Activated naive CD4-positive, alpha-beta T cell treated with anti-CD3 and anti-CD28 coated beads, Interleukin-2, amount 50 U/mL, for 72 hours (primary cell): ENCODE data around the gene GPATCH1. TPM values are rescaled to one million over a fixed set of nuclear protein-coding genes. Genes with fewer than 3 reads are reported as not detected.
"Not testable (repeated sequence)": the region's sequence is repeated elsewhere in the genome, so short reads cannot be mapped to it uniquely, and the experiment has no call there.

Source experiments
- ATAC-seq, 2 donors: fragments of 150-1000 bp; cut with Tn5 transposase; 2 replicates each; pipeline ENCODE4 v1.10.0; 2021; ENCODE audit warnings: mild to moderate bottlenecking in 2 of 2, moderate library complexity in 2 of 2
- DNase-seq, 2 donors: peaks; one replicate each; pipeline ENCODE4 v3.0.0; 2021 to 2022; ENCODE audit warnings: low spot score in 2 of 2
- H3K27ac Mint-ChIP-seq, 2 donors: one replicate each; pipeline ENCODE4 v1.8.0; 2022; ENCODE audit warnings: mild to moderate bottlenecking in 2 of 2, mixed read lengths in 2 of 2
- H3K36me3 Mint-ChIP-seq, 2 donors: one replicate each; pipeline ENCODE4 v1.8.0; 2022; ENCODE audit warnings: mixed read lengths in 2 of 2
- H3K9me3 Mint-ChIP-seq, 2 donors: one replicate each; pipeline ENCODE4 v1.8.0; 2022; ENCODE audit warnings: mixed read lengths in 2 of 2
- total RNA-seq, 2 donors: library from RNA; stranded (reverse); gene quantifications; one replicate each; pipeline ENCODE4 v1.2.3, GENCODE V29; 2022

Gene GPATCH1
- total RNA-seq, 2 donors from 2014 or later, result 12.9 to 15.6 TPM

GRCh38 chr19:33093420-33094210 lies 12.6 kb downstream of the GPATCH1 start:
- no peak for DNase-seq
- H3K27ac Mint-ChIP-seq, result peak overlapping the region in 1 of 2 donors; percentile 85
- peaks cover 21 to 23% of the 10 kb centered on the region in 2 donors for H3K36me3 Mint-ChIP-seq
- no peaks in the 10 kb centered on the region for H3K9me3 Mint-ChIP-seq
- ATAC-seq, result no peak

- DNase-seq (no peak), ATAC-seq (peak in 1 of 2 donors; percentile 33)
- Mint-ChIP-seq H3K9me3 (no peaks in the 10 kb centered on the region), H3K27ac (peak overlapping the region in 1 of 2 donors; percentile 36), H3K36me3 (peaks cover 14 to 16% of the 10 kb centered on the region in 2 donors)
Observed at GRCh38 chr19:33094436-33095067, 13.6 kb downstream of the GPATCH1 start.

- Mint-ChIP-seq H3K9me3 (no peaks in the 10 kb centered on the region), H3K36me3 (peaks cover 9 to 11% of the 10 kb centered on the region in 2 donors), H3K27ac (no peak overlapping the region)
- ATAC-seq, result no peak
- DNase-seq, result no peak
Observed at GRCh38 chr19:33096005-33096404, 15.0 kb downstream of the GPATCH1 start.

- DNase-seq (no peak), ATAC-seq (no peak)
- Mint-ChIP-seq H3K36me3 (peaks cover 9 to 11% of the 10 kb centered on the region in 2 donors), H3K27ac (peak overlapping the region in 1 of 2 donors; percentile 20), H3K9me3 (no peaks in the 10 kb centered on the region)
Observed at GRCh38 chr19:33098055-33098534, 17.1 kb downstream of the GPATCH1 start.

GRCh38 chr19:33100894-33101644 lies 20.1 kb downstream of the GPATCH1 start:
- no peaks in the 10 kb centered on the region for H3K9me3 Mint-ChIP-seq
- peaks cover 6 to 9% of the 10 kb centered on the region in 2 donors for H3K36me3 Mint-ChIP-seq
- no peak for ATAC-seq
- no peak for DNase-seq
- H3K27ac Mint-ChIP-seq, result peak overlapping the region in 1 of 2 donors; percentile 58

GRCh38 chr19:33102893-33103292 lies 21.9 kb downstream of the GPATCH1 start:
- Mint-ChIP-seq H3K36me3 (peaks cover 0 to 2% of the 10 kb centered on the region in 2 donors), H3K9me3 (no peaks in the 10 kb centered on the region), H3K27ac (peak overlapping the region in 1 of 2 donors; percentile 6)
- DNase-seq (no peak), ATAC-seq (no peak)

- Mint-ChIP-seq H3K9me3 (no peaks in the 10 kb centered on the region), H3K27ac (peak overlapping the region in 1 of 2 donors; percentile 79), H3K36me3 (no peaks in the 10 kb centered on the region)
- ATAC-seq (no peak), DNase-seq (no peak)
Observed at GRCh38 chr19:33108161-33108560, 27.2 kb downstream of the GPATCH1 start.

GRCh38 chr19:33110137-33110910 lies 29.3 kb downstream of the GPATCH1 start:
- no peak for ATAC-seq
- Mint-ChIP-seq H3K9me3 (no peaks in the 10 kb centered on the region), H3K36me3 (no peaks in the 10 kb centered on the region), H3K27ac (no peak overlapping the region)
- no peak for DNase-seq

GRCh38 chr19:33111587-33111986 lies 30.6 kb downstream of the GPATCH1 start:
- Mint-ChIP-seq H3K36me3 (peaks cover 0 to 5% of the 10 kb centered on the region in 2 donors), H3K9me3 (no peaks in the 10 kb centered on the region), H3K27ac (no peak overlapping the region)
- no peak for ATAC-seq
- no peak for DNase-seq

- Mint-ChIP-seq H3K36me3 (peaks cover 0 to 9% of the 10 kb centered on the region in 2 donors), H3K27ac (no peak overlapping the region), H3K9me3 (no peaks in the 10 kb centered on the region)
- ATAC-seq (no peak), DNase-seq (no peak)
Observed at GRCh38 chr19:33114312-33114711, 33.3 kb downstream of the GPATCH1 start.

- no peak for ATAC-seq
- H3K27ac Mint-ChIP-seq, result peak overlapping the region in 1 of 2 donors; percentile 56
- peaks cover 0 to 9% of the 10 kb centered on the region in 2 donors for H3K36me3 Mint-ChIP-seq
- H3K9me3 Mint-ChIP-seq, result no peaks in the 10 kb centered on the region
- no peak for DNase-seq
Observed at GRCh38 chr19:33117501-33117900, 36.5 kb downstream of the GPATCH1 start.

- no peak overlapping the region for H3K27ac Mint-ChIP-seq
- peaks cover 0 to 9% of the 10 kb centered on the region in 2 donors for H3K36me3 Mint-ChIP-seq
- no peak for DNase-seq
- no peak for ATAC-seq
- H3K9me3 Mint-ChIP-seq, result no peaks in the 10 kb centered on the region
Observed at GRCh38 chr19:33118643-33119042, 37.7 kb downstream of the GPATCH1 start.

GRCh38 chr19:33124207-33125098 lies 43.5 kb downstream of the GPATCH1 start:
- H3K9me3 Mint-ChIP-seq, result no peaks in the 10 kb centered on the region
- ATAC-seq (no peak), DNase-seq (no peak)
- H3K27ac Mint-ChIP-seq, result peak overlapping the region in 1 of 2 donors; percentile 11
- H3K36me3 Mint-ChIP-seq, result peaks cover 0 to 4% of the 10 kb centered on the region in 2 donors

GRCh38 chr19:33125929-33126388 lies 45.0 kb downstream of the GPATCH1 start:
- Mint-ChIP-seq H3K9me3 (no peaks in the 10 kb centered on the region), H3K36me3 (peaks cover 0 to 4% of the 10 kb centered on the region in 2 donors), H3K27ac (peak overlapping the region in 1 of 2 donors; percentile 31)
- ATAC-seq (peak; percentile 72 to 82), DNase-seq (peak in 1 of 2 donors; percentile 51)

GRCh38 chr19:33126712-33127111 lies 45.7 kb downstream of the GPATCH1 start:
- H3K9me3 Mint-ChIP-seq, H3K36me3 Mint-ChIP-seq, DNase-seq, ATAC-seq: not testable (repeated sequence)
- H3K27ac Mint-ChIP-seq, result peak overlapping the region in 1 of 2 donors; percentile 31
